ENCODE measurements around the gene MS4A4E.
"Not testable (repeated sequence)": the region's sequence is repeated elsewhere in the genome, so short reads cannot be mapped to it uniquely, and the experiment has no call there.

MS4A4E gene

DNA sequence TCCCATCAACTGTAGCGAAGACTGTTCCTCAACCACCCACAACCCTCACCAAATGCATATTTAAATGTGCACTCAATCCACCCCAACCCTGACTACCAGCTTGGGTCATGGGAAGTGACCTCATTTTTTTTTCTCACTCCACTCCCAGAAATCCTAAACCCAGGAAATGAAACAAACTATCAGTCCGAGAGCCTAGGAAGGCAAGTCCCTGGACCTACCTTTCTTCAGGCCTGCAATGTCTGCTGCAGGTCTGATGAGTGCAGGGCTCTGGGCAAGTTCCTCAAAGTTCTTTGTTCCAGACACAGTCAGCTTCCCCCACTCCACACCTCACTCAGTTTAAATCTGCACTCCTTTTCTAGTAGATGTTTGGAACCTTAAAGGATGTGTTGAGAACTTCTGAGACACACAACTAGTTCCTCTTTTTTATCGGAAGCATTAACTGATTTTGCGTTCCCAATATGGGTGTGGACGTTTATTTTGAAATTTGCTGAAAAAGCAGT lies at the start of gene MS4A4E:
Gene MS4A4E (minus strand): TSS at position 398 of the 500 bp plus-strand sequence. CDS start 13,082 bp downstream, outside the sequence.
- DNase-seq (ENCODE audit: low spot score): no peak

- no peak for DNase-seq (ENCODE audit: low spot score)
Measured at GRCh38 chr11:60292145-60292544, 49.2 kb upstream of the MS4A4E start.

DNA sequence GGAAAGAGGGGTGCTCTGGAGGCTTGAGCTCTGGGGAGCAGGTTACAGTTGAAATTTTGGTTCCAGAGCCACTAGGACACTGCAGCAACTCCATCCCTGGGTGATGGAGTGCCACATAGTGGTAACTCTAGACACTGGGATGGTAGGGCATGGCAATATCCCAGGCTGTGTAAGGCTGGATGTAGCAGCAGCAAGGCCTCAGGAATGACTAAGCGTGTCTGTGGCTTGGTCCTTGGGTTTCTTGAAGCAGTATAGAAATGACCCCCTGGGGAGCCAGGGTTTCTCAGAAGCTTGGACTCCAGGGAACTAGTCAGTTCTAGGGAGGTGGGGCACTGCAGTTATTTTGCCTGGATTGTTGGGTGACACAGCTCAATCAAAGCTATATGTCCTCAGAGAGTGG lies 45.6 kb upstream of the MS4A4E start:
- DNase-seq (ENCODE audit: low spot score): no peak

DNA sequence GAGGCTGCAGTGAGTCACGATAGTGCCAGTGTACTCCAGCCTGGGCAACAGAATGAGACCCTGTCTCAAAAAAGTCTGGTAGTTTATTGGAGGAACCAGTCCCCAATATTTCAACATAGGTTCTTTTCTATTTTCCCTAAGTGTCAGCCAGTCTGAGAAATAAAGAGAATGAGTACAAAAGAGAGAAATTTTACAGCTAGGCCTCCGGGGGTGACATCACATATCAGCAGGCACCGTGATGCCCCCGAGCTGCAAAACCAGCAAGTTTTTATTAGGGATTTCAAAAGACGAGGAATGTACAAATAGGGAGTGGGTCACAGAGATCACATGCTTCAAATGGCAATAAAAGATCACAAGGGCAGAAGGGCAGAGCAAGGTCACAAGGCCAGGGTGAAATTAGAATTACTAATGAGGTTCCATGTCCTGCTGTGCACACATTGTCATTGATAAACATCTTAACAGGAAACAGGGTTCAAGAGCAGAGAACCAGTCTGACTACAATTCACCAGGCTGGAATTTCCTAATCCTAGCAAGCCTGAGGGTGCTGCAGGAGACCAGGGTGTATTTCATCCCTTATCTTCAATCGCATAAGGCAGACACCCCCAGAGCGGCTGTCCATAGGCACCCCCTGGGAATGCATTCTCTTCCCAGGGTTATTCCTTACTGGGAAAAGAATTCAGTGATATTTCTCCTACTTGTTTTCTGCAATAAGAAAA lies 42.6 kb upstream of the MS4A4E start:
- not testable (repeated sequence) for DNase-seq (ENCODE audit: low spot score)

DNA sequence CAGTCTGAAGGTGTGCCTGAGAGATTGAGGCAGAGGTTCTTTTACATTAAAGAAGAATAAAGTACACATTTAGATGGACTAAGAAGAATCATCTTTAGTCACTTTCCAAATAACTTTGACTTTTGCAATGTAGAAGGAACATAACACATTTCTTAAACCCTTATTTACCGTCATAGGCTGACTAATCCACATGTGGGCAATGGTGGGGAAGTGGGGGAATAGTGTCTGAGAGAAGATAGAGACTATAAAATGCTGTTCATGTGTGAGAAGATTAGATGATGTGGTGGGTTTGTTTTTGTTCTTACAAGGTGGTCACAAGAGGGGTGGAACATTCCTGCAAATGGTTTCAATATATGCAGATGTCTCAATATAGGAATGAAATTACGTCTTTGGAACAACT lies 39.3 kb upstream of the MS4A4E start:
- DNase-seq (ENCODE audit: low spot score): no peak

- DNase-seq (ENCODE audit: low spot score): no peak
Measured at GRCh38 chr11:60281485-60281884, 38.5 kb upstream of the MS4A4E start.

GRCh38 chr11:60280412-60280811 lies 37.5 kb upstream of the MS4A4E start, which contains the start of gene MS4A4A:
Gene MS4A4A, plus strand, starts transcription at chr11:60280666. Its CDS starts 10 bp downstream, at chr11:60280676.
- no peak for DNase-seq (ENCODE audit: low spot score)

GRCh38 chr11:60274416-60274815 lies 31.5 kb upstream of the MS4A4E start:
- no peak for DNase-seq (ENCODE audit: low spot score)

DNA sequence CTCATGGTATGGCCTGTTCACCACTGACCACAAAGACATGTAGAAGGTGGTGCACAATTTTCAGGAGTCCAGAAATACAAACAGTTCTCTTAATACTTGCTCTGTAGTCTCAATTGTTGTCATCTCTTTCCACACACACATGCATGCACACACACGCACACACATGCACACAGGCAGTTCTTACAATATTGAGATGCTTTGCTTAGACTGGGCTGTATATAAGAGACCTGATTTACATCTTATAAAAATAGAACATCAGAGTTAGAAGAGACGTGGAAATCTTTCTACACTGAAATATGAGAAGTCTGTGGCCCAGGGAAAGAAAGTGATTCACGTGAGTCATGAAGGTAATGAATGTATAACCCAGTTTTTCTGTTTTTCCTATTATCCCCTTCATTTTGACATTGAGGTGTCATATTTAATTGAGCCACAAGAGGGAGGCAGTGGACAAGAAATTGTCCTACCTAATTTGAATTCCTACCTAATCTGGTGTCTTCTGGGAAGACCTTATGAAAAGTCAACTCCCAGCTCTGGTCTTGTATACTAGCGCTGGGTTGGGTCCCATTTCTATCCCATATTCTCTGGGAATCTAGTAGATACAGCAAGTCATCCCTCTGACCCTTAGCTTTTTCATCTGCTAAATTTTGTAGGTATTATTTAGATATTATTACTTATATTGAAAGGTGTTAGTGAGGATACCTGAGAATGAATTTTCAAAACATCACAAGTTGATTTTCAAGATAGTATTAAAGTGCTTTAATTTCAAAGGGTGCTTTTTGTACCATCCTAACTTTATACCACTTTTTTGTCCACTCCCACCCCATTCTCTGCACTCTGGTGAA lies 22.7 kb upstream of the MS4A4E start:
- peak; percentile 42 for DNase-seq (ENCODE audit: low spot score)

- no peak for DNase-seq (ENCODE audit: low spot score)
Measured at GRCh38 chr11:60264644-60265043, 21.7 kb upstream of the MS4A4E start.

- DNase-seq (ENCODE audit: low spot score): no peak
Measured at GRCh38 chr11:60263402-60263801, 20.5 kb upstream of the MS4A4E start.

DNA sequence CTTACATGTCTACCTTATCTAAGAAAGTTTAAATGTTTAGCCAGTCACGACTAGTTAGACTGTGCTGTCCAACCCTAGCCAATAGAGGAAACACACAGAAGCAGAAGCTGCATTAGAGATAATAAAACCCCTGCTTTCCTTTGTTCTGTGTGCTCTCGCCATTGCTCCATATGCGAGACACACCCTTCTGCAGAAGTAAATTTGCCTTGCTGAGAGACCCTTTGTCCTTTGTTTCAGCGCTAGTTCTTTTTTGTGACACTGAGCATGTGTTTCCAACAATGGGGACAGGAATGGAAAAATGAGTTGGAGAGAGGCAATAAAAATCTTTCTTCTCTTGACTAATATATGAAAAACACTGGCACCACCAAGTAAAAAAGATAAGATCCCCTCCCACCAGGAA lies 18.1 kb upstream of the MS4A4E start:
- DNase-seq (ENCODE audit: low spot score): no peak

DNA sequence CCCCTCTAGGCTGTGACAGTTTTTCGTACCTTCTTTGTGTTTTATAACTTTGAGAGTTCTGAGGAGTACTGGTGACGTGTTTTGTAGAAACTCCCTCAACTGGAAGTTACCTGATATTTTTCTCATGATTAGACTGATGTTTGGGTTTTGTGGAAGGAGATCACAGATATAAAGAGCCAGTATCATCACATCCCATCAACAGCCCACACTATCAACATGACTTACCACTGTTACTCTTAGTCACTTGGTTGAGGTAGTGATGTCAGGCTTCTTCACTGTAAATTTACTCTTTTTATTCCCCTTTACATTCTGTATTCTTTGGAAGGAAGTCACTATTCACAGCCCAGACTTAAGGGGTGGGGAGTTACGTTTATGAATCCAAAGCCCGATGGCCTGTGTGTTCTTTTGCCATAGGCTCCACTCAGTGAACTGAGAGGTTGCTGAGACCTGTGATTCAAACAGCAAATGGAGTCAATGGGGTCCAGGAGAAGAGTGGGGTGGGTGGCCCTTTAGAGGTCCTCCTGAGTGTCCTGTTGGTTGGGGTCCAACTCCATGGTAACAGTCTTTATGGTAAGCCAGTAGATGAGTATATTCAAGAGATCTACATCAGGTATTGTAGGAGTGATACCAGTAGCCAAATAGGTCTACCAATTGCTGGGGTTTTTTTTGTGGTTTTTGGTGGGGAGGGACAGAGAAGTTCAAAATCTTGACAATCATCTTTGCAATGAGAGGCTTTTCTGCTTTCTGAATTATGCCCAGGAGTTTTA lies 15.2 kb upstream of the MS4A4E start:
- DNase-seq (ENCODE audit: low spot score): no peak

- DNase-seq (ENCODE audit: low spot score): no peak
Measured at GRCh38 chr11:60252213-60253108, 9.5 kb upstream of the MS4A4E start.

- peak; percentile 15 for DNase-seq (ENCODE audit: low spot score)
Measured at GRCh38 chr11:60251485-60252212, 8.7 kb upstream of the MS4A4E start.

- no peak for DNase-seq (ENCODE audit: low spot score)
Measured at GRCh38 chr11:60241786-60242185, 1.2 kb downstream of the MS4A4E start.

- DNase-seq (ENCODE audit: low spot score): no peak
Measured at GRCh38 chr11:60240662-60241061, 2.3 kb downstream of the MS4A4E start.

DNA sequence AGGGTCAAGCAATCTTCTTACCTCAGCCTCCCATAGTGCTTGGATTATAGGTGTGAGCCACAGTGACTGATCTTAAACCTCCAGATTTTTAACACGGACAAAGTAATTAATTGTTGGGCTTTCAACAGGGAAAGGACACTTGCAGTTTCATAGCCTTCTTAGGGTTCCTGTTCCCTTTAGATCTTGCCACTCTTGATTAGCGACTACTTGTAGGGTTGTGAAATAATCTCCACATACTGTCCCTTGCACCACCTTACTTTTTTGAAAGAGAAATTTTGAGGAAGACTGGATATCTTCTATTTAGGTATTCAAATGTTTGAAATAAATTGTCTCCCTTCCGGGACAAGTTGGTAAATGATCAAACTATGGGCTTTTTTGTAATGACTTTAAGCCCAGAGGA lies 7.6 kb downstream of the MS4A4E start:
- DNase-seq (ENCODE audit: low spot score): no peak

DNA sequence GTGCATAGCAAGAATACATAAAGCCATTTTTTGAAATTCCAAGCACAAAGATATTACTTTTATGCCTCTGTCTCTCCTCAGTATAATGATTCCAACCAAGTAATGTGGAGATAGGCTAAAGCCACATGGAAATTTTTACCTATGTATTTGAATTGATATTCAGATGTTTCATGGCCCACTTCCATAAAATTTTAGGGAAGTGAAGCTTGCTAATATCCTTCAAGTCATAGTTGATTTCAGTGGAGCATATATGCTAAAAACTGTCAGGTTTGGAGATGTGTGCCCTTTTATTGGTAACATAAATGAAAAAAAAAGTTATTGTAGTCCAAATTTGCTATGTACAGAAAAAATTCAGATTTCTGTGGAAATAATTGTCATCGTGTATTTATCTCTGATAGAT lies 12.3 kb downstream of the MS4A4E start:
- no peak for DNase-seq (ENCODE audit: low spot score)

DNA sequence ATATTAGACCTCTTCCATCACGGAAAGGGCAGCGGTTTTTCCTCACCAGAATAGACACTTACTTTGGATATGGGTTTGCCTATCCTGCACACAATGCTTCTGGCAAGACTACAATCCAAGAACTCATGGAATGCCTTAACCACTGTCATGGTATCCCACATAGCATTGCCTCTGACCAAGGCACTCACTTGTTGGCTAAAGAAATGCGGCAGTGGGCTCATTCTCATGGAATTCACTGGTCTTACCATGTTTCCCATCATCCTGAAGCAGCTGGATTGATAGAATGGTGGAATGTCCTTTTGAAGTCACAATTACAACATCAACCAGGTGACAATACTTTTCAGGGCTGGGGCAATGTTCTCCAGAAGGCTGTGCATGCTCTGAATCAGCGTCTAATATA lies 20.8 kb downstream of the MS4A4E start:
- no peak for DNase-seq (ENCODE audit: low spot score)

GRCh38 chr11:60221692-60222091 lies 21.2 kb downstream of the MS4A4E start:
- DNase-seq (ENCODE audit: low spot score): no peak

Measured in AG20443 (cell line).